Epithelial cell of prostate (primary cell): ENCODE data around the gene MBOAT7.
A peak's percentile ranks its signal among the peaks of the same experiment; 100 is the strongest.
"Not testable (repeated sequence)": the region's sequence is repeated elsewhere in the genome, so short reads cannot be mapped to it uniquely, and the experiment has no call there.

Experiments
- DNase-seq: peaks from one replicate; pipeline ENCODE4 v3.0.0-alpha.2; 2011; ENCODE audit warnings: low read depth, low spot score
- H3K27ac ChIP-seq: fragments of 450-650 bp; 2 replicates; pipeline ENCODE4 v1.5.1; 2017; ENCODE audit warnings: mild to moderate bottlenecking

MBOAT7 gene

DNA sequence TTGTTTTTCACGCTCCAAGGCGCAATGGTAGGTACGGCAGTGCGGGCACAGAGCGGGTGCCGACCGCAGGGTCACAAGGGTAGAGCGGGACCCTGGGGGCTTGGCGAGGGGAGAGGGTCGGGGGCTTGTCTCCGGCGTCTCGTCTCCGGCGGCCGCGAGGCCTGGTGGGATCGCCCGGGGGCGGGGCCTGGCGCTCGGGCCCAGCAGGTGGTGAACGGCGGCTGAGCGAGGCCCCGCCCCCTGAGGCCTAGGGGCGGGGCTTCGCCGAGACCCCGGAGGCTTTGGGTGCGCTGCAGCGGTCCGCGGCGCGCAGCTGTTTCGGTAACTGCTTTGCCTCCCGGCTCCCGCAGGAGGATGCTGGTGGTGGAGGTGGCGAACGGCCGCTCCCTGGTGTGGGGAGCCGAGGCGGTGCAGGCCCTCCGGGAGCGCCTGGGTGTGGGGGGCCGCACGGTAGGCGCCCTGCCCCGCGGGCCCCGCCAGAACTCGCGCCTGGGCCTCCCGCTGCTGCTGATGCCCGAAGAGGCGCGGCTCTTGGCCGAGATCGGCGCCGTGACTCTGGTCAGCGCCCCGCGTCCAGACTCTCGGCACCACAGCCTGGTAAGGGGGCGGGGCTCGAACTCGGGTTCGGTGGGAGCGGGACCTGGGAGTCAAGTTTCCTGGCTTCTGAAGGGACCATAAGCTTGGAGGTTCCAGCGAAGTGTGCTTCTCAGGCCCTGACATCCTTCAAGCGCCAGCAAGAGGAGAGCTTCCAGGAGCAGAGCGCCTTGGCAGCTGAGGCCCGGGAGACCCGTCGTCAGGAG lies 1.8 kb upstream of the MBOAT7 start, which contains the start of gene TSEN34:
Gene TSEN34 (plus strand): TSS at position 298 of the 800 bp plus-strand sequence. CDS start 57 bp downstream, at position 355.
- no peak for DNase-seq
- H3K27ac ChIP-seq: peak within 1 kb of the TSS; percentile 94

DNA sequence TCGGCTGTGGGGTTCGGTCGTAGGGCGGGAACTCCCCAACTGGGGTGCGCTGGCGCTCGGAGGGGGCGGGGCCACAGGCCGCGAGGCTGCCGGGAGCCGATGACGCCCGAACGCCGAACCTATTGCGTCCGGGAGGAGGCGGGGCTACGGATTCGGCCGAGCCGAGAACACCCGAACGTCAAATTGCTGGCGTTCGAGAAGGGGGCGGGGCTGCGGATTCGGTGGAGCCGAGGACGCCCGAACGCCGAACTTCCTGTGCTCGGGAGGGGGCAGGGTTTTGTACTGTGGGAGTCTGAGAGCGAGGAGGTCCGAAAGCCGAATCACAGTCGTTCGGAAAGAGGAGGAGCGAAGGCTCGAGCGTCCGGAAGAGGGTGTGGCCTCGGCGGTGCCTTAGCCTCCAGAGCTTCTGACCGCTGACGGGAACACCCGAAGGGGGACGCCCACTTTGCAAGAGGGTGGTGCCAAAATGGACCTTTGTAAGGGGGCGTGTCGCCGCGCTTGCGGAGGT lies 1.2 kb upstream of the MBOAT7 start:
- H3K27ac ChIP-seq: peak overlapping the region; percentile 94
- DNase-seq: peak; percentile 96

GRCh38 chr19:54189735-54190502 lies 539 bp upstream of the MBOAT7 start:
- DNase-seq: peak; percentile 99
- peak overlapping the region; percentile 94 for H3K27ac ChIP-seq

- no peak for DNase-seq
- peak overlapping the region; percentile 94 for H3K27ac ChIP-seq
Measured at GRCh38 chr19:54188215-54188871, 1.0 kb downstream of the MBOAT7 start.

GRCh38 chr19:54186934-54187381 lies 2.4 kb downstream of the MBOAT7 start:
- no peak for DNase-seq
- H3K27ac ChIP-seq: no peak overlapping the region

GRCh38 chr19:54186351-54186750 lies 3.0 kb downstream of the MBOAT7 start:
- no peak for DNase-seq
- H3K27ac ChIP-seq: no peak overlapping the region

GRCh38 chr19:54183431-54183830 lies 5.9 kb downstream of the MBOAT7 start:
- no peak overlapping the region for H3K27ac ChIP-seq
- no peak for DNase-seq

DNA sequence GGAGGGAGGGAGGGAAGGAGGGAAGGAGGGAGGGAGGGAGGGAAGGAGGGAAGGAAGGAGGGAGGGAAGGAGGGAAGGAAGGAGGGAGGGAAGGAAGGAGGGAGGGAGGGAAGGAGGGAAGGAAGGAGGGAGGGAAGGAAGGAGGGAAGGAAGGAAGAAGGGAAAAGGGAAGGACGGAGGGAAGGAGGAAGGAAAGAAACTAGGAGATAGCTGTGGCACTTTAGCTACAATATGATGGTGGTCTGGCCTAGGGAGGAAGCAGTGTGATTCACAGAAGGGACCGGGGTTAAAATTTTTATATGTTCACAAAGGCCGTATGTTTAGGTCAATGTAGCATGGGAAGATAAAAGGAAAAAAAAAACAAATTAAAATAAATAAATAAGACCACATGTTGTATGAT lies 7.5 kb downstream of the MBOAT7 start:
- H3K27ac ChIP-seq, DNase-seq: not testable (repeated sequence)

DNA sequence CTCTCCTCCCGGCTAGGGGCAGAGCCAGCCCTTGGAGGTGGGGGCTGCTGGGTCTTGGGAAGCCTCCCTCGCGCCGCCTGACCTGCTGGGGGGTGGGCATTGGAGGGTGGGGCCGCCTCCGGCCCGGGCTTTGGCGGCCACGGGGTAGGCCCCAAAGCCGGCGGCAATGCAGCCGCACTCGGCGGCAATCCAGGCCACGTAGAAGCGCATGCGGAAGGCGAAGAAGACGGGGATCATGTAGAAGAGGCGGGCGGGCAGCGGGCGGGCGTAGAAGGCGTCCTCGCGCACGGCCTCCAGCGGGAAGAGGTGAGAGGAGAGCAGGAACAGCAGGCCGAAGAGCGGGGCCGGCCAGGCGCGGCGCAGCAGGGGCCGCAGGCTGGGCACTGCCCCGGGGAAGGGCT lies 8.7 kb downstream of the MBOAT7 start:
- no peak for DNase-seq
- no peak overlapping the region for H3K27ac ChIP-seq

DNA sequence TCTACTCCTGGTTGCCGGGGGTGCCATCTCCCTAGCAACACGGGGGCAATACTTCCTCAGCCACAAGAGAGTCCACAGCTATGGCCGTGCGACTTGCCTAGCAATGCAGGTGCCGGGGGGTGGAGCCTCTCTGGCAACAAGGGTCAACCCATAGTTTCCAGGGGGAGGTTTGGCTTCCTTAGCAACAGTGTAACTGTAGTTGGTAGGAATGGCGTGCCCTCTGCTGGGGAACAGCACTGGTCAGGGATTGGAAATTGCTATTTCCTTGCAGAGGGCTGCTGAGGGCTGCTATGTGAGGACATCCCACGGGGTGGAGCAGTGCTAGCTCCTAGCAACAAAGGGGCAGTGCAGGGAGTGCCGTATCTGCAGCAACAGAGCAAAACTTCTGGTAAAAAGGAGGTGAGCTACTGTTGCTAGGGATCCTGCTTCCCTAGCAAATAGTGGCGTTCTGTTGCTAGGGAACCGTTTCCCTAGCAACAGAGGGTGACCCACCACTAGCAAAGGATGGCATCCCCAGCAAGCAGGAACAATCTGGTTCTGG lies 9.4 kb downstream of the MBOAT7 start:
- no peak for DNase-seq
- H3K27ac ChIP-seq: no peak overlapping the region

DNA sequence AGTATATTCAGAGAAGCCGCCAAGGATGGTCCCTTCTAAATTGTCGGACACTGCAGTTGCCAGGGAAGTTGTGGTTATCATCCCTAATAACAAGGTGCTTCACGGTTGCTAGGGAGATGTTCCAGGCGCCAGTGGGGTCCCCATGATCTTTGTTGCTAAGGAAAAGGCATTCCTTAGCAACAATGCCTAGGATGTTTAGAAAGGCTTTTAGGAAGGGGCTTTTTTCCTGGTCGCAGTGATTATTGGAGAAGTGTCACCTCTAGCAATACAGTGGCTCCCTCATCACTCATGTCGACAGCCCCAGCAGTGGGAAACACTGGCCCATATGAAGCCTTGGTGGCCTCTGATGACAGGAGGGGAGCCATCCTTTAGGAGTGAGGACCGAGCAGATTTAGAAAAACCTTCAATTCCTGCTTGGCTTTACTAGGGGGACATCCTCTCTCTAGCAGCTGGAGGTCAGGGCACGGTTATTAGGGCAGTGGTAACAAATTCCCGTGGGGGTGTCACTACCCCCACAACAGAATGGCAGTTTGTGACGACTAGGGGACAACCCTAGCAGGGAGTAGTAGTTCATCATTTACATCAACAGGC lies 10.0 kb downstream of the MBOAT7 start:
- no peak for DNase-seq
- H3K27ac ChIP-seq: no peak overlapping the region

DNA sequence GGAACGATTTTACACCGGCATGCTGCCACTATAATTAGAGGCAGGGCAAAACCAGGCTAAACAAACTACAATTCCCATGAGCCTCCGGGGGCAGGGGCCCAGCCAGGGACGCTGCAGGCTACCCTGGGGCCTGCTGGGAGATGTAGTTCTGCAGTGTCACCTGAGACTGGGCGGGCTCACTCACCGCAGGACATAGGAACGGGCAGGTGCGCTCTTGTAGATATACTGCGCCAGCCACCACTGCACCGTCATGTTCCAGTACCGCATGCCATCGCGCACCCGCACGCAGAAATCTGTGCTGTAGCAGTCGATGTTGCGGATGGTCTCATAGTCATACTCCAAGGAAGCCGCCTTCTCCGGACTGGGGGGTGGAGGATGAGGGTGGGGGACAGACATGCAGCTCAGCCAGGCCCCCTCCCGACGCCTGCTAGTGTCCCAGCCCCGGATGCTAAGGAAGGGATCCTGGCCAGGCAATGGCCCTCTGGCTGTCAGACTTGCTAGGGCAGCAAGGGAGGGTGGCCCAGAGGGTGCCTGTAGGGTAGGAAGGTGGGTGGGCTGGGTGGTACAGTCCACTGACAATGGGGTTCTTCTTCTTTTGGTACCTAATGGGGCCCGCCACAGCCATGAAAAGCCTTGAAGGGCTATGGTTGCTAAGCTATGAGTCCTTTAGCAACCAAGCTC lies 10.7 kb downstream of the MBOAT7 start:
- DNase-seq: no peak
- no peak overlapping the region for H3K27ac ChIP-seq

DNA sequence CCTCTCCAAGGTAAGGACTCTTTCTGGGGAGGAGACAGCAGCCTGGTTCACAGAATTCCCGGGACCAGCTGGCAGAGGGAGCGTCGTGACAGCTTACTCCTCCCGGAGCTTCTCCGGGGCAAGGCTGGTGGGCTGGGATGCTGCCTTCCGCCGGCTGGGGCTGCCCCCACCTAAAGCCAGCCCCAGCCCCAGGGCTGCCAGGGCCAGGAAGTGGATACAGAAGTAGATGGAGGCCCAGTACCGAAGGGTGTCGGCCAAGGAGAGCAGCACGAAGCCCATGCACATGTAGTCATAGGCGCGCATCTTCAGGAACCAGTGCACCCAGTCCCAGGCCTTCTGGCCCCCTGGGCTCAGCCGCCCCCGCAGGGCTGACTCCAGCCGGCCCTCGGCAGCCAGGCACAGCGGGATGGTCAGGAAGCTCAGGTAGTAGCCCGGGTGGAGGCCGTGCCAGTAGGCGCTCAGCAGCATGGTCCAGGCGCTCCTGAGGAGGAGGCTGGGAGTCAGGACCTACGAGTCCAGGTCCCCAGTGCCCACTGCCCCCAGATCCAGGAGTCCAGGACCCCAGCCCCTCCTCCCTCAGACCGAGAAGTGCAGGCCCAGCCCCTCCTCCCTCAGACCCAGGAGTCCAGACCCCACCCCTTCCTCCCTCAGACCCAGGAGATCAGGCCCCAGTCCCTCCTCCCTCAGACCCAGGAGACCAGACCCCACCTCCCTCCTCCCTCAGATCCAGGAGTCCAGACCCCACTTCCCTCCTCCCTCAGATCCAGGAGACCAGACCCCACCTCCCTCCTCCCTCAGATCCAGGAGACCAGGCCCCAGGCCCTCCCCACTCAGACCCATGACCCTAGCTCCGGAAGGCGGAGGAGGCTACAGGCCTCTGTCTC lies 15.2 kb downstream of the MBOAT7 start:
- no peak for DNase-seq
- H3K27ac ChIP-seq: no peak overlapping the region

- no peak for DNase-seq
- peak overlapping the region; percentile 74 for H3K27ac ChIP-seq
Measured at GRCh38 chr19:54173359-54173699, 16.1 kb downstream of the MBOAT7 start.

DNA sequence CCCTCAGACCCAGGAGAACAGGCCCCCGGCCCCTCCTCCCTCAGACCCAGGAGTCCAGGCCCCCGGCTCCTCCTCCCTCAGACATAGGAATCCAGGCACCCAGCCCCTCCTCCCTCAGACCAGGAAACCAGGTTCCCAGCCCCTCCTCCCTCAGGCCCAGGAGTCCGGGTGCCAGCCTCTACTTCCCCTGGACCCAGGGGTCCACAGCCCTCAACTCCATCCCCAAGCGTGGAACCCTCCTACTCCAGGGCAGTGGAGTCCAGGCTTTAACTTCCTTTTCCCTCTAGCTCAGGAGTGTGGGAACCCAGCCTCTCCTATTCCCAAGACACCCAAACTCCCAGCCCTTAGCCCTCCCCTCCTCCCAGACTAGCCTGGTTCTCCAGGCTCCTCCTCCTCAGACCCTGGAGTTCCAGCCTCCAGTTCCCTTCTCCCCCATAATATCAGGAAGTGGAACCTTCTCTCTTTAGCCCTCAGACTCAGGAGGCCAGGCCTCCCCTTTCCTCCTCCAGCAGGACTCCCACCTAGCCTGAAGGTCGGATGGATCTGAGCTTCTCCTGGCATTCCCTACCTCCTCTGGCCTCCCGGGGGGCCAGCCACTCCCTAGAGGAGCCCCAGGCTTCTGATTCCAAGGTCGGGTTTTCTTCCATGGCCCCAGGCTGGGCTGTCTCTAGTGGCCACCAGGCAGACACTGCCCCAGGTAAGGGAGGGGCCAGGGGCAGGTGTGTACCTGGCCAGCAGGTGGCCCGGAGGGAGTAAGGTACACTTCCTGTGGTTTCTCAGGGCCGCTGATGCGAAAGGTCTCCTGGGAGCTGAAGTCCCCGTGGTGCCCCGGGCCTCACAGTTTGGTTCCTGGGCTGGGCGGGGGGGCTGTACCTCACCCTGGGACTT lies 16.7 kb downstream of the MBOAT7 start, which contains the start of gene TMC4:
Gene TMC4 (minus strand): TSS at position 690 of the 888 bp plus-strand sequence. CDS start 43 bp downstream, at position 647.
- H3K27ac ChIP-seq: peak within 1 kb of the TSS; percentile 74
- DNase-seq: no peak

- not testable (repeated sequence) for H3K27ac ChIP-seq, DNase-seq
Measured at GRCh38 chr19:54171736-54172431, 17.5 kb downstream of the MBOAT7 start.
